Activated CD8-positive, alpha-beta memory T cell treated with anti-CD3 and anti-CD28 coated beads, Interleukin-2, amount 50 U/mL, for 24 hours (primary cell): ENCODE measurements around the gene FAM111A.
"Not testable (repeated sequence)": the region's sequence is repeated elsewhere in the genome, so short reads cannot be mapped to it uniquely, and the experiment has no call there.

Experiments used
- DNase-seq: peaks from one replicate; pipeline ENCODE4 v3.0.0-alpha.2; 2020; ENCODE audit errors: extremely low read depth

FAM111A gene

GRCh38 chr11:59142530-59143507, at the start of gene FAM111A:
Gene FAM111A, plus strand, starts transcription at chr11:59142856. Its CDS starts 6,017 bp downstream, at chr11:59148873.
- peak; percentile 57 for DNase-seq

GRCh38 chr11:59093576-59093975, 49.1 kb upstream of the FAM111A start:
- not testable (repeated sequence) for DNase-seq

DNA sequence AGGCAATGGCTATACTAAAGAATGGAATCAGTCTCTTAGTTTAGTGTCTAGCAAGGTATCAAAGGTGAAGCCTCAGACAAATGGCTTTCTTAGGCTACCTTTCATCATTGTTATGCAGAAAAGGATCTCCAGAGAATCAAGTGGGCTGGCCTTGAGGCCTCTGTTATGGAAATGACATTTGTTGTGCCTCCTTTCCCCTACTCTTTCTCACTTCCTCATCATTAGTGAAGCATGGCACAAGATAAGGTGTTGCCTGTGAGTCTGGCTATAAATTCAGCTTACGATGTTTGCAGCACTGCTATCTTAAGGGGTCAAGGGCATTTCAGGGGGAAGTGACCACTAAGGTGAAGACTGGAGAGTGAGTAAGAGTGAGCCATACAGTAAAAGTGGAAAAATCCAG, 47.4 kb upstream of the FAM111A start:
- not testable (repeated sequence) for DNase-seq

GRCh38 chr11:59095972-59096575, 46.6 kb upstream of the FAM111A start:
- not testable (repeated sequence) for DNase-seq

GRCh38 chr11:59097113-59097708, 45.4 kb upstream of the FAM111A start:
- peak; percentile 24 for DNase-seq

GRCh38 chr11:59097938-59098337, 44.7 kb upstream of the FAM111A start:
- DNase-seq: not testable (repeated sequence)

- DNase-seq: peak; percentile 27
Measured at GRCh38 chr11:59102259-59102765, 40.3 kb upstream of the FAM111A start.

DNA sequence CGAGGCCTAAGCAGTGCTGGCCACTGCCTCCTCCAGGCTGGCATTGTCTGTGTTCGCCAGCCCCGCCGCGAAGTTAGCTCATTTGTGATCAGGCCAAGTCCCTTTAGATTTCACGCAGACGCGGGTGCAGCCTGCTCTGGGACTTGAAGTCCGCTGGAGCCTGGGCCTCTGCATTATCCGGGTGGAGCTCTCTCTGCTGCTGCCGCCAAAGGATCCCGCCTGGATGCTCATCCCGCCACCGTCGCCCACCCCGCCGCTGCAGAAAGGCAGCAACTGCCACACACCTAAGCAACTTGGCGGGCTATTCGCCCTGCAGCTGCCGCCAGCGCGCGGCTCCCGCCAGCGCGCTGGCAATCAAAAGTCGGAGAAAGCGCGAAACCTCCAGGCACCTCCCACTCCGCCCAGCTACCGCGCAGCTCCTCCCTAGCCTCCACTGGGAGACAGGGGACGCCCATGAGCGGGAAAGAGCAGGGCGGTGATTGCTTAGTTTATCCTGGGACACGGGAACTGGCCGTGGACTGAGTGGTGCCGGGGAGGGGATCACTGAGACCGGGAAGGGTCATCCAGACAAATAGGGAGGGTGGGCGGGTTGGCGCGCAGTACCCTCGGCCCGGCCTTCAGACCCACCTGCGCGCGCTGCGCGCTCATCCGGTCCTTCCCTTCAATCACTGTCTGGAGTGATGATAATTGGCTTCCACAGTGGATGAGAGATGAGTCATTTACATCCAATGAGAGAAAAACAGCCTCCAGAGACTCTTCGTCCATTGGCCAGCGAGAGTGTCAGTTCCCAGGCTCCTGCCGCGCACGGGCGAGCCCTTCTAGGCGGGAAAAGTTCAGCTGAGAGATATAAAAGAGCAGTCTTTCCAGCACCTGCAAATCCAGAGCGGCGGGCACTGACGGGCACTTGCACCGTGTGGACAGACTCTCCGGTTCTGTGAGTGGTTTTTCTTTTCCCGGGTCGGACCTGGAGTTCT, 36.0 kb upstream of the FAM111A start, which contains the start of gene FAM111B:
FAM111B (plus strand) TSS at position 875 of the 974 bp plus-strand sequence. CDS start 2,389 bp downstream, outside the sequence.
- peak; percentile 27 for DNase-seq

DNA sequence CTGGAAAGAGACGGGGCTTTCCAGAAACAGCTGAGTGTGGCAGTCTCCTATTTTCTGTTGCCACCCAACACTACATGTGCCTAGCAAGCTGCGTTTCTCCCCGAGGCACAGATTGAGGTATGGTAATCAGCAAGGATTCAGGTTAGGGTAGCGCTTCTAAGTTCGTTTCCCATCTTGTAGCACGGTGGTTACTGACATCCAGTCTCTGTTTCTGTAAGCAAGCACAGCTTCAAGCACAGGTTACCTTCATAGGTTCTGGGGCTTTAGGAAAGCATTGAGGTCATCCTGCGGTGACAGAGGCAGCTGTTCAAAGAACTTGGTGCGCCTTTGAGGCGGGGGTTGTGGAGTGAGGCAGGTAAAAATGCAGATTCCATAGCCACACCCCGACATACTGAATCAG, 34.9 kb upstream of the FAM111A start:
- not testable (repeated sequence) for DNase-seq

GRCh38 chr11:59112494-59112893, 30.2 kb upstream of the FAM111A start:
- no peak for DNase-seq

DNA sequence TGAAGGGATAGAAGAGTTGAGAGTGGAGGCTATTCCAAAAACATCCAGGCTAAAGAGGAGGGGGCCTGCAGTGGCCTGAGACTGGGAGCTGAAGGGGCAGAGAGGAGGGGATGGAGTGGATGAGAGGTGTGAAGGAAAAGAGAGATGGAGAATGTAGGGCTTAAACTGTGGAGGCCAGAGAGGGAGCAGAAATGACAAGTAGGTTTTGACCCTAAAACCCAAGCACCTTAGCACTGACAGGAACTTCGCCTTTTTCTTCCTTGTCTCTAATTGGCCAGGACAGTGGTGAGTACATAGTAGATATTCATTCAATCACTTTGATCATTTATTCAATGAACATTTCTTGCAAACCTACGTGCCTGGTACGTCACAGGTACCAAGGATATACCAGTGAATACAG, 28.3 kb upstream of the FAM111A start:
- no peak for DNase-seq

DNA sequence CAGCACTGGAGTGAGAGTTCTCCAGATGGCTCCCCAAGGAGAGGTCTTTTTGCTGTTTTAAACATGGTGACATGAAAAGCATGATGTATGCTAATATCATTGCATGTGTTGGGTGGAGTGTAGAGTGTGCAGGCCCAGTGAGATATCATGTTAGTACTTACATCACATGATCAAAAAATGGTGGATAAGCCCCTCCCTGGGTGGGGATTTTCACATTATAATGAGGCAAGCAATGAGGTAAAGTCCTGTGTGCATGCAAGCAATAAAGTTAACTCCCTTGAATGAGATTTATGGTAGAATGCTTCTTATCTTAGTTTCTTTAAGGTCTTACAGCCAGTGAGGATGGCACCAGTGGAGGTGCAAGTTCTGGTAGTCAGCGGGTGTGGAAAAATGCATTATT, 27.1 kb upstream of the FAM111A start:
- DNase-seq: no peak

- no peak for DNase-seq
Measured at GRCh38 chr11:59117774-59118173, 24.9 kb upstream of the FAM111A start.

GRCh38 chr11:59119826-59120225, 22.8 kb upstream of the FAM111A start:
- no peak for DNase-seq

- DNase-seq: peak; percentile 71
Measured at GRCh38 chr11:59135648-59136461, 6.8 kb upstream of the FAM111A start.

- not testable (repeated sequence) for DNase-seq
Measured at GRCh38 chr11:59136551-59136950, 6.1 kb upstream of the FAM111A start.

- no peak for DNase-seq
Measured at GRCh38 chr11:59137190-59137589, 5.5 kb upstream of the FAM111A start.

- DNase-seq: no peak
Measured at GRCh38 chr11:59138643-59139042, 4.0 kb upstream of the FAM111A start.

- DNase-seq: no peak
Measured at GRCh38 chr11:59141191-59141590, 1.5 kb upstream of the FAM111A start.
